ENCODE measurements around the gene LRRK1. TPM values are rescaled to one million over a fixed set of nuclear protein-coding genes. Genes with fewer than 3 reads are reported as not detected.

Gene LRRK1
- polyA plus RNA-seq, 1 donor (not counting 4 experiments of a cell fraction or from before 2014, with no cell fraction given): 6.2 TPM

DNA sequence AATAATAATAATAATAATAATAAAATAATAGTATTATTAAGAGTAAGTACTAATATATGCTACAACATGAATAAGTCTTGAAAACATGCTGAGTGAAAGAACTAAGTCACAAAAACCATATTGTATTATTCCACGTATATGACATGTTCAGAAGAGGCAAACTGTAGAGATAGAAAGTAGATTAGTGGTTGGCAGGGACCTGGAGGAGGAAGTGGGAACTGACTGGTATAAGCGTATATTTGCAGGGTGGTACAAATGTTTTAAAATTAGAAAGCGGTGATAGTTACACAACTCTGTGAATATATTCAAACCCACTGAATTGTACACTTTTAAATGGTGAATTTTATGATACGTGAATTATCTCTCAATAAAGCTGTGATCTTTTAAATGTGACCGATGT lies 32.8 kb downstream of the LRRK1 start:
- no peak overlapping the region for H3K9ac ChIP-seq (ENCODE audit: control insufficient read depth, extremely low read depth, insufficient read depth, low read length)
- no peaks in the 10 kb centered on the region for H3K79me2 ChIP-seq (ENCODE audit: control insufficient read depth, insufficient read depth, low read length)
- no peaks in the 10 kb centered on the region for H3K4me1 ChIP-seq (ENCODE audit: control insufficient read depth, extremely low read depth, insufficient read depth, low read length)
- peak; percentile 64 for FAIRE-seq
- H3K9me3 ChIP-seq (ENCODE audit: control insufficient read depth, low read depth, low read length): no peaks in the 10 kb centered on the region
- H3K4me3 ChIP-seq (ENCODE audit: control insufficient read depth in 2 of 3, extremely low read depth in 1 of 3, insufficient read depth in 2 of 3, low read depth in 1 of 3, low read length in 3 of 3): no peak overlapping the region
- no peaks in the 10 kb centered on the region for H3K27me3 ChIP-seq (ENCODE audit: control insufficient read depth, extremely low read depth, insufficient read depth, low read length)
- no peak for DNase-seq (ENCODE audit: low read depth, low spot score)
- dilution Hi-C loops (cut with MboI; ENCODE audit: extremely low pct_ligation_motif_present, low sequenced_read_pairs): no loop called here
- no peak overlapping the region for H3K4me2 ChIP-seq (ENCODE audit: control insufficient read depth, extremely low read depth, insufficient read depth, low read depth, low read length)
- TF ChIP-seq CTCF (optimal IDR thresholded peaks at IDR 0.05 in 1 of 3, IDR thresholded peaks at IDR 0.05 in 1 of 3, conservative IDR thresholded peaks at IDR 0.05 in 1 of 3; ENCODE audit: extremely low read depth in 1 of 3, insufficient read depth in 2 of 3, low read length in 3 of 3): no peak
- no peak for TF ChIP-seq EZH2 (IDR thresholded peaks at IDR 0.05; ENCODE audit: low read length)
- no peak overlapping the region for H2AFZ ChIP-seq (ENCODE audit: control insufficient read depth, low read length)
- no peaks in the 10 kb centered on the region for H3K9me1 ChIP-seq (ENCODE audit: control insufficient read depth, extremely low read depth, insufficient read depth, low read length)
- no peaks in the 10 kb centered on the region for H3K36me3 ChIP-seq (ENCODE audit: control insufficient read depth in 2 of 2, extremely low read depth in 1 of 2, insufficient read depth in 2 of 2, low read length in 2 of 2)
- no peak overlapping the region for H3K27ac ChIP-seq (ENCODE audit: control insufficient read depth, insufficient read depth, low read length)
- H4K20me1 ChIP-seq (ENCODE audit: control insufficient read depth, extremely low read depth, insufficient read depth, low read length): no peaks in the 10 kb centered on the region

- H3K4me3 ChIP-seq (ENCODE audit: control insufficient read depth in 2 of 3, extremely low read depth in 1 of 3, insufficient read depth in 2 of 3, low read depth in 1 of 3, low read length in 3 of 3): no peak overlapping the region
- no peak for TF ChIP-seq EZH2 (IDR thresholded peaks at IDR 0.05; ENCODE audit: low read length)
- no peak for TF ChIP-seq CTCF (optimal IDR thresholded peaks at IDR 0.05 in 1 of 3, IDR thresholded peaks at IDR 0.05 in 1 of 3, conservative IDR thresholded peaks at IDR 0.05 in 1 of 3; ENCODE audit: extremely low read depth in 1 of 3, insufficient read depth in 2 of 3, low read length in 3 of 3)
- no peaks in the 10 kb centered on the region for H3K27me3 ChIP-seq (ENCODE audit: control insufficient read depth, extremely low read depth, insufficient read depth, low read length)
- H2AFZ ChIP-seq (ENCODE audit: control insufficient read depth, low read length): no peak overlapping the region
- no peak overlapping the region for H3K9ac ChIP-seq (ENCODE audit: control insufficient read depth, extremely low read depth, insufficient read depth, low read length)
- no peaks in the 10 kb centered on the region for H3K4me1 ChIP-seq (ENCODE audit: control insufficient read depth, extremely low read depth, insufficient read depth, low read length)
- H3K36me3 ChIP-seq (ENCODE audit: control insufficient read depth in 2 of 2, extremely low read depth in 1 of 2, insufficient read depth in 2 of 2, low read length in 2 of 2): no peaks in the 10 kb centered on the region
- H3K9me3 ChIP-seq (ENCODE audit: control insufficient read depth, low read depth, low read length): no peaks in the 10 kb centered on the region
- DNase-seq (ENCODE audit: low read depth, low spot score): no peak
- H3K79me2 ChIP-seq (ENCODE audit: control insufficient read depth, insufficient read depth, low read length): no peaks in the 10 kb centered on the region
- no peak overlapping the region for H3K4me2 ChIP-seq (ENCODE audit: control insufficient read depth, extremely low read depth, insufficient read depth, low read depth, low read length)
- no peaks in the 10 kb centered on the region for H4K20me1 ChIP-seq (ENCODE audit: control insufficient read depth, extremely low read depth, insufficient read depth, low read length)
- dilution Hi-C loops (cut with MboI; ENCODE audit: extremely low pct_ligation_motif_present, low sequenced_read_pairs): no loop called here
- H3K27ac ChIP-seq (ENCODE audit: control insufficient read depth, insufficient read depth, low read length): no peak overlapping the region
- H3K9me1 ChIP-seq (ENCODE audit: control insufficient read depth, extremely low read depth, insufficient read depth, low read length): no peaks in the 10 kb centered on the region
- FAIRE-seq: no peak
Measured at GRCh38 chr15:100952566-100952965, 33.4 kb downstream of the LRRK1 start.
